SK-MEL-5 (cell line): ENCODE data around the gene ZFP42. TPM values are rescaled to one million over a fixed set of nuclear protein-coding genes. Genes with fewer than 3 reads are reported as not detected.
"Not testable (repeated sequence)": the region's sequence is repeated elsewhere in the genome, so short reads cannot be mapped to it uniquely, and the experiment has no call there.

Source experiments
- DNase-seq: peaks from one replicate; pipeline ENCODE4 v3.0.0-alpha.2; 2016; ENCODE audit warnings: low read depth, low spot score
- in situ Hi-C: cut with HindIII; loops from 2 replicates; pipeline ENCODE4 v1.10.0; 2016; ENCODE audit warnings: low sequenced_read_pairs, high pct_unique_total_duplicates, low pct_unique_long_range_greater_than_20kb
- polyA plus RNA-seq, 2 experiments: library from polyadenylated mRNA; depleted of rRNA; stranded (reverse); fragments of >200 nt; gene quantifications; 2 replicates each; pipeline ENCODE4 v1.2.3, GENCODE V29; 2015
- total RNA-seq: library from RNA; depleted of rRNA; stranded (reverse); fragments of >200 nt; shearing (Covaris generic); gene quantifications from 2 replicates; pipeline ENCODE4 v1.2.3, GENCODE V29; 2014; rRNA removed

The ZFP42 gene
- not detected in 2 replicates for total RNA-seq
- polyA plus RNA-seq (2015; cell fraction: cytosol; rRNA removed): not detected in 2 replicates
- polyA plus RNA-seq (2015; cell fraction: nucleus; rRNA removed): not detected in 2 replicates

DNA sequence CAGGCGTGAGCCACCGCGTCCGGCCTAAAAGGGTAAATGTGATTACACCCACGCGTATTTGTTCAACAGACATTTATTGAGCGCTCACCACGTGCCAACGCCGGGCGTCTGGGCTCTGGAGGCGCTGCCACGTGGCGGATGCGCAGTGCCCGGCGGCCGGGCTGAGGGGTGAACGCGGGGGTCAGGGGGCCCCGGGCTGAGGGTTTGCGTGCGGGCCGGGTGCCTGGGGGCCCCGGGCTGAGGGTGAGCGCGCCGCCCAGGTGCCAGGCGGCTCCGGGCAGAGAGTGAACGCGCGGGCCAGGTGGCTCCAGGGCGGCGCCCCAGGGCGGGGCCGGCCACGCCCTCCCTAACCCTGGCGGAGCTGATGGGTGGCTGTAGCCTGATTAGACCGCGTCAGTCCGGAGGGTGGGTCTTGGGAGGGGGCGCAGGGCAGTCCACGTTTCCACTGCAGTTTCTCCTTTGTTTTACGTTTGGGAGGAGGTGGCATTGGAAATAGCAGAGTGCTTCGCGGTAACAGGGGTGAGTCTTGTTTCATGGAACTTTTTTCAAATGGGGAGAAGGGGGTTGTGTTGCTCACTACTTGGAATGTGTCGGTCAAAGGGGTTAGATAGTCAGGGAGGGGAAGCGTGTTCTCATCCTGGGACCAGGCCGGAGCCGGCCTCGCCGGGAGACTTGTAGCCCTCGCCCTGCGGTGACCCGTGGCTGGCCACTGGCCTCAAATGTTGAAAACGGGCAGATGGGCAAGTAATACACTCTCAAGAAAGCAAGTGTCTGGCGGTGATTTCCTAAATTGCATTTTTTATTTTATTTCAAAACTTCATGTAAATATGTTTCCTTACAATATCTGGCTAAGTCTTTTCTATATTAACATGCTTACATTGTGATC is at the start of gene ZFP42:
Gene ZFP42, plus strand, starts transcription at position 450 of the 886 bp plus-strand sequence. CDS start 7,037 bp downstream, outside the sequence.
- no peak for DNase-seq
- in situ Hi-C loops: no loop called here

DNA sequence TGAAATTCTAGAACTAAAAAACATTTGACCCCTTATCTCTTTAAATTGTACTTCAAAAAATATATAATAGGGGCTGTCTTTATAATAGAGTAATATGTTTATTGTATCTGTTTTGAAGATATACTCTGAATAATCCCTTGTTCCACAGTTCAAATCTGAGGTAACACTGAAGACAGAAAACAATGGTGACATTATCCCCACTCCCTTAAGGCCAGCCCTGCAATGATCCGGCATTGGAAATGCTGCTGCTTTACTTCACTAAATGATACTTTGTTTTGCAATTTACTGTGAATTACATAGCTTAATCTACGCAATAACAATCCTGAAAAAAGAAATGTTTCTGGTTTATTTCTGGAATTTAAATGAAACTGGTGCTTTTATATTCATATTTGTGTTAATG is 34.4 kb upstream of the ZFP42 start:
- DNase-seq: peak; percentile 87
- in situ Hi-C loops: no loop called here

DNA sequence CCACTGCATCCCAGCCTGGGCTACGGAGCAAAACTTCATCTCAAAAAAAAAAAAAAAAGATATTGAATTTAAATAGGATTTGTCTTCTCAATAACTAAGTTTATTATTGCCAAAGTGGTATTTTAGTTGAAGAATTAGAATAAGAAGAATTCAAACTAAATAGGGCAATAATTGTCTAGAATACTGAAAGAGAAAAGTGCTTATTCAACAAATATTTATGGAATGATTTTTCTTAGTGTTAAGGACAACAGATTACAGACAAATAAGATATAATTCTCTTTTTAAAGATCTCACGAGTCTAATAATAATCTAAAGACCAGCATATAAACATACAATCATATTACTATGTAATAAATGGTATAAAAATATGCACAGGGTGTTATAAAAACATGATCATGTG is 33.6 kb upstream of the ZFP42 start:
- in situ Hi-C loops: no loop called here
- DNase-seq: no peak

DNA sequence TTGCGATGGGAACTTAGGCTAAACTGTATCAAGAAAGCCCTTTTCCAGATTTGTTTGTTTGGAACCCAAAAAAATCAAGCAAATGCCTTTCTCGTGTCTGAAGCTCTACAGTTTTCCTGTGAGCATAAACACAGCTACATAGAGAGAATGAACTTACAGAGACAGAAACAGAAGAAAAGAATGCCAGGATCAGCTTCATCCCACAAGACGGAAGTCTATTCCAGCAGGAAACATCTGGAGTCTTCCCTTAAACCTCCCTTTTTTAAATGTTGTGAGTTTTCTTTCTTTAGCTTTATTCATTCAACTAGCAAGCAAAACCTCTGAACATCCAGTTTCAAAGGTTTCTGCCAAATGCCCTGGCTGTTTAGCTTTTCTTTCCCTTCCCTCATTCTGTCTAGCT is 32.6 kb upstream of the ZFP42 start:
- DNase-seq: no peak
- in situ Hi-C loops: no loop called here

DNA sequence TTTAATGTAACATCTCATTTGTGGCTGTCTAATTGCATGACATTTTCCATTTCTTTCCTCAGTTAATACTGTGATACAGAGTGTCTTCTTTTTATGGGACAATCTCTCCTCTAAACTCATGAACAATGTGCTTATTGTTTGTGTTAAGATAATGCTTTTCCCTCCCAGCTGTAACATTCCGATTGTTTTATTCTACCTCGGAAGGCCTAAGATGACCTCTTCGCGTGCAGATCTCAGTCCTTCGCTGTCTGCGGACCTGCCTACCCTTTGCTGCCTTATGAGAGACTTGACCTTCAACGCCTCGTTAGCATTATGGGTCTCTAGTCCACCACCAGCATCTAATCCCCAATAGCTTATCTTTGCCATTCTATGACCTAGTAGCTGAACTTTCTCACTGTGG is 29.8 kb upstream of the ZFP42 start:
- peak; percentile 61 for DNase-seq
- in situ Hi-C loops: no loop called here

DNA sequence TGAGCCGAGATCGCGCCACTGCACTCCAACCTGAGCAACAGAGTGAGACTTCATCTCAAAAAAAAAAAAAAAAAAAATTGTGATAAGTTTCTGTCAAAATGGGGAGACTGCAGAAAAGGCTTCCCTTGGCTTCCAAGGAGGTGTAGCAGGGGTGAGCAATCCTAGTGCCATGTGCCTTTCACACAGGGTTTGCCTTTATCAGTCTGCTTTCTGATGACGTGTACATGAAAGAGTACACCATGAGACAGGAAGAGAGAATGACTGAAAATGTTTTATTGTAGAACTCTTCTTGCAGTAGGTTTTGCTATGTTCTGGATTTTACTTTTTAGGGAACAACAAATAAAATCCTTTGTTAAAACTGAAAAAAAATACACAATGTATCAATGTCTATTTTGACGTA is 23.4 kb upstream of the ZFP42 start:
- in situ Hi-C loops: no loop called here
- DNase-seq: peak; percentile 65

DNA sequence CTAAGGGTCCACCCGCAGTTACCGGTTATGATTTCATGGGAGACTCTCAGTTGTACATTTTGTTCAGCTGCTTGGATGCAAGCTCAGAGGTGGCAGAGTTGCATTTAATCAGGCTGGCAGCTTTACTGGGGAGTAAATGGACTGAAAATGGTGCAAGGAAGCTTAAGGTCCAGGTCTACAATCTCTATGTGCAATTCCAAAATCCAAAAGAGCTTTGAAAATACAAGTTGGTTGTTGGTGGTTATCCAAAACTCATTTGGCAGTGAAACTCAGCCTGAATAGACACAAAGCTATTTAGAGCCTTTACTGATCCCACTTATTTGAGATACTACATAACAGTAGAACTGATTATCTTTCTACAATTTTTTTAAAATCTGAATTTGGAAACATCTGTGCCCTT is 11.8 kb upstream of the ZFP42 start:
- in situ Hi-C loops: no loop called here
- no peak for DNase-seq

DNA sequence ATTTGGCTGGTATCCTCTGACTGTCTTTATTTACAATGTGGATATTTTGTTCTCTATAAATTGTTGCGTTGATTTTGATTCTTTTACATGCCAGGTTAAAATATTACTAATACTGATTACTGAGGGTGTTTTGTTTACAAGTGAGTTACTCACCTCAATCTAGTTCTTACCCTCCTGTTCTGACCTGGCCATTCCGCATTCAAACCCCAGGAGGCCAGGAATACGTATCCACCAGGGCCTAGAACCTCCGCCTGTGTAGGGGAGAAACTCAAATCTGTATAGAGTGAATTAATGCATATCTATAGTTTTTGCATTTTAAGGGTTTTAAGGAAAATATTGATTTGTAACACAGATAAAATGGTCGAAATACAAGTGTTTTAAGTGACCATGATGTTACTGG is 2.6 kb upstream of the ZFP42 start:
- DNase-seq: no peak
- in situ Hi-C loops: no loop called here

DNA sequence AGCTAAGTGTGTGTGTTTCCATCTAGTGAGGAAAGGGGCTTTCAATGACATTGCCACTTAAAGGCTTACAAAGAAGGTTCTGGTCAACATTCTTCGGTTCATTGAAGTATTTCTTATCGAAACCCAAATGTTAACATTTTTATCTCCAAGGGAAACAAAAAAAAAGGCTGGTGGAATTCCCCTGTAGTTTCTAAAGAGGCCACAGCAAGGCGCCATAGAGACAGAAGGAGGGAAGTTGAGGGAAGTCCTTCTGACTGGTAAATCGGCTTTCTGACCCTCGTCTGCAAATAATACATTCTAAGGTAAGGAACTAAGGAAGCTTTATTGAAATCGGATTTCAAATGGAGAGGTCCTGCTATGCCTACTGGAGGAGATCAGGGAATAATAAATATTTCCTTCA is 1.7 kb upstream of the ZFP42 start:
- in situ Hi-C loops: no loop called here
- DNase-seq: peak; percentile 47

DNA sequence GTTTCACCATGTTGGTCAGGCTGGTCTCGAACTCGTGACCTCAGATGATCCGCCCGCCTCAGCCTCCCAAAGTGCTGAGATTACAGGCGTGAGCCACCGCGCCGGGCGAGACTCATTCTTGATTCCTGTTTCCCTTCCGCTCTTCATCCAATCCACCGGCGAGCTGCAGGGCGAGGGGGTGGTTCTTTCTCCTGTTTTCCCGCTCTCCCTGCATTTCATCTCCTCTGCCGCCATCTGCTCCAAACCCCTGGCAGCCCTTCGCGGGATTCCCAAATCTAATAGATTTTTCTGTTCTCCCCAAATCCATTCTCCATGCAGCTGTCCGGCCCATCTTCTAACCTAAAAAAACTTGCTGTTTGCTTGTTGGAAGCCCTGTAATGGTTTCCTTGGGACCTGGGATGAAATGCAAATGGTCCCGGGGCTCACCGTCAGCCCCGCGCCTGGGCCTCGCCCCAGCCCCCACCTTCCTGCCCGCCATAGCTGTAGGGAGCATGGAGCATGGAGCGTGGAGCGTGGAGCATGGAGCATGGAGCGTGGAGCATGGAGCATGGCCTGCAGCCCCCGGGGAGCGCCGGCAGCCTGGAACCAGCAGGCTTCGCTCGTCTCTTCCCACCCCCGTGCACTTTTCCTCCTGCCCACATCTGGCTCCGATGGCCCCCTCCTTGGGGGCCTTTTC is 1.1 kb downstream of the ZFP42 start:
- no peak for DNase-seq
- in situ Hi-C loops: no loop called here

DNA sequence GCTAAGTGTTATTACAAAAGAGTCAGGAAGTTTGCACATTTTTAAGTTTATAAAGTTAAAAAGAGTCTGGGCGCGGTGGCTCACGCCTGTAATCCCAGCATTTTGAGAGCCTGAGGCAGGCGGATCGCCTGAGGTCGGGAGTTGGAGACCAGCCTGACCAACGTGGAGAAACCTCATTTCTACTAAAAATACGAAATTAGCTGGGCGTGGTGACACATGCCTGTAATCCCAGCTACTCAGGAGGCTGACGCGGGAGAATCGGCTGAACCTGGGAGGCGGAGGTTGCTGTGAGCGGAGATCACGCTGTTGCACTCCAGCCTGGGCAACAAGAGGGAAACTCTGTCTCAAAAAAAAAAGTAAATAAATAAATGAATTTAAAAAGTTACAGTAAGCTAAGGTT is 2.4 kb downstream of the ZFP42 start:
- in situ Hi-C loops, DNase-seq: not testable (repeated sequence)

DNA sequence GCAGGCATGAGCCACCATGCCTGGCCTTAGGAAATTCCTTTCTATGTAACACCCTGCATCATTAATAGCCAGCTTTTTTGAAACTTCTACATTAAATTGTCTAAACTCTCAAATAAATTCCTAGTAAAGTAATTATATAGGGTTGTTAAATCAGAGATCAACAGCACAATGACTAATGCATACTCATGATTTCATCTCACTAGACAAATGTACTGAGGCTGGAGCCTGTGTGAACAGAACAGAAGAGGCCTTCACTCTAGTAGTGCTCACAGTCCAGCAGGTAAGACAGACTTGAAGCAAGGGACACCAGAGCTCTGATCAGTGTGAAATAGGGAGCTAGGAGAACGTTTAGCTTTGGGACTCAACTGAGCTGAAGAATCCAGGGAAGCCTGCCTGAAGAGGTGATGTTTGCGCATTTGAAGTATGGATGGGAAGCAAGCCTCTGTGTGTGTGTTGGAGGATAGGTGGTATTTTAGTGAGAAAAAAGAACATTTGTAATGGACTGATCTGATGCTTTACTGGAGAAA is 3.9 kb downstream of the ZFP42 start:
- DNase-seq: no peak
- in situ Hi-C loops: no loop called here

DNA sequence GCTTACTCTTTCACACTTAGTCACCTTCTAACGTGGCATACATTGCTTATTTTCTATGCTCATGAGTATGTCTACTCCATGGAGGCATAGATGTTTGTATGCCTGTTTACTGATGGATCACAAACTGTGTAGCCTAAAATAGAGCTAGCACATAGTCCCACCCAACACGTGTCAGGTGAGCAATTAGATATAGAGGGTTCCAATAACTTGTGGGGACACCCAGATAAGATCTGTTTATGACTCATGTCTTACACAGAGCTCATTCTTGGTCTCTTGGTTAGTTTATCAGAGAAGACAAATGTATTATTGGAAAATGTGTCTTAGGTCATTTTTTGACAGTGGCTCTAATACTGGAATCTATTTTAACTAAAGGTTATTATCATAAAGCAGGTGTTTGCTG is 6.8 kb downstream of the ZFP42 start:
- in situ Hi-C loops: no loop called here
- no peak for DNase-seq

DNA sequence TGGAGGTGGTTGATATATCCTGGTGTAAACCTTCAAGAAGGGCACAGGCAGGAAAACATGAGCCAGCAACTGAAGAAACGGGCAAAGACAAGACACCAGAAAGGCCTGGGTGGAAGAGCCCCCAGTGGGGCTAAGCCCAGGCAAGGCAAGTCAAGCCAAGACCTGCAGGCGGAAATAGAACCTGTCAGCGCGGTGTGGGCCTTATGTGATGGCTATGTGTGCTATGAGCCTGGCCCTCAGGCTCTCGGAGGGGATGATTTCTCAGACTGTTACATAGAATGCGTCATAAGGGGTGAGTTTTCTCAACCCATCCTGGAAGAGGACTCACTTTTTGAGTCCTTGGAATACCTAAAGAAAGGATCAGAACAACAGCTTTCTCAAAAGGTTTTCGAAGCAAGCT is 7.2 kb downstream of the ZFP42 start:
- DNase-seq: no peak
- in situ Hi-C loops: no loop called here

DNA sequence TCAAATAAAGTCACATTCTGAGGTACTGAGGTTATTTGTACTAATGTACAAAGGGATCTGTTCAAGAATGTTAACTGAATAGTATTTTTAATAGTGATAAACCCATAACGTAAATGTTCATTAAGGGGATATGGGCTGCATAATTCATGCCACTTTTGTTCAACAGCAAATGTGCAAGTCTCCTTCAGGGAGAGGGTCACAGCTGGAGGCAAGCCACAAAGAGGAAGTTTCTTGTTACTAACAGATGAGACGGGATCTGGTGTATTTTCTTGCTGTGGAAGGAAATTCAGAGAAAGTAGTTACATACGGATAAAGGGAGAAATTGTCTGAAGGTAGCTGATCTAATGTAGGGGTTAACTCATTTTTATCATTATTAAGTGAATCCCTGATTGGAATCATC is 10.0 kb downstream of the ZFP42 start:
- in situ Hi-C loops: no loop called here
- DNase-seq: no peak

DNA sequence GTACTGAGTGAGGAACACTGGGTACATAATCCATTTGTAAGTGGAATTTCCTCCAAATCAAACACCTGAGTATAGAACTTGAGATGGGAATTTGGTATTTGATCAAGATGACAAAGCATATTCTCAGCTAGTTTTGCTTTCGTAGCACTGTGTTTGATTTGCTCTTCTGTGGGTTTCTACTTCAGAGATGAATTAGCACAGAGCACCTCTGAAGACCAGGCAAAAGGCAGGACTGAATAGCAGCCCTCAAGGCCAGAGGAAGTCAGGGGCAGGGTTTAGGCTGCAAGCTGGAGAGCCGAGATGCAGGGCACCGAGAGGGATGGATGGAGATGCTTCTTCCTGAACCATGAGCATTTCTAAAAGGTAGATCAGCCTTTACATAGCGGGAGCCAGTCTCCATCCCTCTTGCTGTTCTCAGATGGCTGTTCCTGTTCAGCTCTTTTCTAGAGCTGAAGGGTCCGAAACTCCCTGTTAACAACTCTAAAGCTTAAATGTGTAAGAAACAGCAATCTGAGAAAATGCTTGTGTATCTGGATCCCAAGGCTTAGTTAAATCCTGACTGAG is 10.8 kb downstream of the ZFP42 start:
- in situ Hi-C loops: no loop called here
- no peak for DNase-seq

DNA sequence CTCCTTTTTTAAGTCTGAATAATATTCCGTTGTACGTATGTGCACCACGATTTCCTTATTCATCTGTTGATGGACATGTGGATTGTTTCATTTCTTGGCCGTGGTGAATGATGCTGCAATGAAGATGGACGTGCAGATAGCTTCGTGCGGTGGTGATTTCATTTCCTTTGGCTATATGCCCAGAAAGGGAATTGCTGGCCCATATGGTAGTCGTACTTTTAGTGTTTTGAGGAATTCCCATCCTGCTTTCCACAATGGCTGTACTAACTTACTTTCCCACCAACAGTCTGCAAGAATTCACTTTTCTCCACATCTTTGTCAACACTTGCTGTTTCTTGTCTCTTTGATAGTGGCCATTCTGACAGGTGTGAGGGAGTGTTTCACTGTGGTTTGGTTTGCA is 12.8 kb downstream of the ZFP42 start:
- peak; percentile 11 for DNase-seq
- in situ Hi-C loops: no loop called here

DNA sequence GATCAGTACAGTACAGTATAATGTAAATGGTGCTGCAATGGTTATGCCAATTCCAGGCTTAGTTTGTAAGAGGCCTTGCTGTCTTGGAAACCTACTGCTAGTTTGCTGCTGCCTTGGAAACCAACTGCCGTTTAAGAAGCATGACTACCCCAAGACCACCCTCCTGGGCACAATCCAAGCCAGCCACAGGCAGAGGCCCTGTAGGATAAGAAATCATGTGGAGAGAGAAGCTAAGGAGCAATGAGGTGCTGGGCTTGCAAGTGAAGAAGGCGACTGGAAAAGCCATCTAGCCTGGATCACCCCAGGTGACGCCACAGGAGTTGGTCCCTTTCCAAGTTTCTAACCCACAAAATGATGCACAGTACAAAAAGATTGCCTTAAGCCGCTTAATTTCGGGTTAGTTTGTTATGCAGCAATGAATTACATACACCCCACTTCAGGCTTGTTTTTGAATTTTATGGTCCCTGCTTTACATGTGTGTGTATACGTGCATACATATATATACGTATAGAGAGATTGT is 16.9 kb downstream of the ZFP42 start:
- in situ Hi-C loops: no loop called here
- no peak for DNase-seq
